GM13977 (cell line): ENCODE results near the gene CDC14B.

Experiments
- DNase-seq: peaks from one replicate; pipeline ENCODE4 v3.0.0; 2012; ENCODE audit warnings: low spot score
- CTCF ChIP-seq: IDR thresholded peaks from 2 replicates; pipeline ENCODE4 v1.5.1; 2012; ENCODE audit warnings: mild to moderate bottlenecking, control low read depth; ENCODE audit not compliant: insufficient read depth; ENCODE audit errors: extremely low read depth, missing control alignments
- in situ Hi-C: fragments of 300-500 bp; cut with MboI; formaldehyde crosslinking; loops from one replicate; pipeline ENCODE4 v1.12.0; 2022; ENCODE audit warnings: low sequenced_read_pairs, low pct_unique_long_range_greater_than_20kb, mixed read lengths, inconsistent platforms; ENCODE audit not compliant: unreplicated experiment

Gene CDC14B

GRCh38 chr9:96460882-96461281 is 158.8 kb downstream of the CDC14B start:
- in situ Hi-C loops: no loop called here
- no peak for DNase-seq
- TF ChIP-seq CTCF: no peak

GRCh38 chr9:96460470-96460869 is 159.2 kb downstream of the CDC14B start:
- TF ChIP-seq CTCF: no peak

GRCh38 chr9:96459268-96460007 is 160.2 kb downstream of the CDC14B start:
- no peak for DNase-seq
- in situ Hi-C loops: no loop called here

More at GRCh38 chr9:96460470-96460869, 159.2 kb downstream of the CDC14B start:
- in situ Hi-C loops: no loop called here
- no peak for DNase-seq

GRCh38 chr9:96458226-96458625 is 161.4 kb downstream of the CDC14B start:
- TF ChIP-seq CTCF: no peak
- in situ Hi-C loops: no loop called here

More at GRCh38 chr9:96459268-96460007, 160.2 kb downstream of the CDC14B start:
- no peak for TF ChIP-seq CTCF

GRCh38 chr9:96457266-96457665 is 162.4 kb downstream of the CDC14B start:
- TF ChIP-seq CTCF: no peak
- in situ Hi-C loops: no loop called here
- DNase-seq: no peak

More at GRCh38 chr9:96458226-96458625, 161.4 kb downstream of the CDC14B start:
- no peak for DNase-seq

GRCh38 chr9:96453625-96454024 is 166.0 kb downstream of the CDC14B start:
- peak; percentile 32 for DNase-seq
- peak; percentile 17 for TF ChIP-seq CTCF
- in situ Hi-C loops: no loop called here
